OCI-LY3 (cell line): Measurements from ENCODE around the gene RGS1.

Source experiments
- EZH2phosphoT487 ChIP-seq: fragments of 200-600 bp; shearing (Covaris generic); IDR thresholded peaks from 2 replicates; pipeline ENCODE4 v1.6.1; 2018; ENCODE audit warnings: antibody characterized with exemption, mixed run types, low read depth
- TF ChIP-seq, protein P1 (sequence below): fragments of 200-600, 300-600 bp; sonication (generic); IDR thresholded peaks from 2 replicates; pipeline ENCODE4 v1.5.1; 2014; ENCODE audit warnings: antibody characterized with exemption, low read length, low read depth

DNA sequence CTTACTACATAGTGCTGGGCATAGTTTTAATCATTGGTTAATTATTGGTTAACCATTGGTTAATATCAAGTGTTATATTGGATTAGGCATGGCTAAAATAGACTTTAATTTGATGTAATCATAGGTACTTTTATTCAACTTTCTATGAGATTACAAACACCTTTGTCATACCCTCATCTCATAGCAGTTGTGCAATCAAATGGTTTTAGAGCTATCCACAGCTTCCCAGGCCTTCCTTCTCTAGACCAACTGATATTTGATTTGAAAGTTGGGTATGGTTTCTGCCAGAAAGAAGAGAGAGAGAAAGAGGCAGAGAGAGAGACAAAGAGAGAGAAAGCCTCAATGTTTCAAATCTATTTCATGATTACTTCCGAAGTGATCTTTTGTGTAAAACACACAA lies 9.6 kb upstream of the RGS1 start:
- TF ChIP-seq, protein P1, sequence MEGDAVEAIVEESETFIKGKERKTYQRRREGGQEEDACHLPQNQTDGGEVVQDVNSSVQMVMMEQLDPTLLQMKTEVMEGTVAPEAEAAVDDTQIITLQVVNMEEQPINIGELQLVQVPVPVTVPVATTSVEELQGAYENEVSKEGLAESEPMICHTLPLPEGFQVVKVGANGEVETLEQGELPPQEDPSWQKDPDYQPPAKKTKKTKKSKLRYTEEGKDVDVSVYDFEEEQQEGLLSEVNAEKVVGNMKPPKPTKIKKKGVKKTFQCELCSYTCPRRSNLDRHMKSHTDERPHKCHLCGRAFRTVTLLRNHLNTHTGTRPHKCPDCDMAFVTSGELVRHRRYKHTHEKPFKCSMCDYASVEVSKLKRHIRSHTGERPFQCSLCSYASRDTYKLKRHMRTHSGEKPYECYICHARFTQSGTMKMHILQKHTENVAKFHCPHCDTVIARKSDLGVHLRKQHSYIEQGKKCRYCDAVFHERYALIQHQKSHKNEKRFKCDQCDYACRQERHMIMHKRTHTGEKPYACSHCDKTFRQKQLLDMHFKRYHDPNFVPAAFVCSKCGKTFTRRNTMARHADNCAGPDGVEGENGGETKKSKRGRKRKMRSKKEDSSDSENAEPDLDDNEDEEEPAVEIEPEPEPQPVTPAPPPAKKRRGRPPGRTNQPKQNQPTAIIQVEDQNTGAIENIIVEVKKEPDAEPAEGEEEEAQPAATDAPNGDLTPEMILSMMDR, result no peak
- no peak for TF ChIP-seq EZH2phosphoT487
